ENCODE data around the gene CCDC71.

GRCh38 chr3:49165771-49166751 is at the start of gene CCDC71:
- TF ChIP-seq JUN (IDR thresholded peaks at IDR 0.05; ENCODE audit: borderline replicate concordance, insufficient read depth, insufficient read length, low read depth): no peak
- no peak for TF ChIP-seq CTCF (IDR thresholded peaks at IDR 0.05; ENCODE audit: extremely low read depth in 1 of 2, insufficient read depth in 1 of 2, low read depth in 1 of 2, low read length in 2 of 2)
- TF ChIP-seq, protein P1, sequence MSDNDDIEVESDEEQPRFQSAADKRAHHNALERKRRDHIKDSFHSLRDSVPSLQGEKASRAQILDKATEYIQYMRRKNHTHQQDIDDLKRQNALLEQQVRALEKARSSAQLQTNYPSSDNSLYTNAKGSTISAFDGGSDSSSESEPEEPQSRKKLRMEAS (IDR thresholded peaks at IDR 0.05; ENCODE audit: insufficient read depth, insufficient read length): peak; percentile 50
- TF ChIP-seq EZH2 (IDR thresholded peaks at IDR 0.05; ENCODE audit: borderline replicate concordance, low read depth, low read length, severe bottlenecking): no peak
- peak; percentile 68 for TF ChIP-seq POLR2A (IDR thresholded peaks at IDR 0.05; ENCODE audit: low read depth, low read length)
- peak; percentile 96 for TF ChIP-seq POLR2AphosphoS5 (IDR thresholded peaks at IDR 0.05; ENCODE audit: insufficient read depth, low read depth, low read length)
- TF ChIP-seq MYC (IDR thresholded peaks at IDR 0.05; ENCODE audit: low read depth, low read length): no peak
- TF ChIP-seq FOS (IDR thresholded peaks at IDR 0.05; ENCODE audit: borderline replicate concordance, insufficient read depth, low read length): no peak
